ENCODE data around the gene PRDX2.

The PRDX2 gene

GRCh38 chr19:12751635-12752034 is 50.0 kb downstream of the PRDX2 start, which contains the start of gene BEST2:
Gene BEST2 (plus strand): TSS chr19:12751791. CDS start chr19:12752593, 802 bp downstream.
- DNase-seq: no peak

- no peak for DNase-seq
These were observed 50.7 kb downstream of the PRDX2 start for GRCh38 chr19:12750851-12751250.

- DNase-seq: no peak
These were observed 51.6 kb downstream of the PRDX2 start for GRCh38 chr19:12749938-12750521.

DNA sequence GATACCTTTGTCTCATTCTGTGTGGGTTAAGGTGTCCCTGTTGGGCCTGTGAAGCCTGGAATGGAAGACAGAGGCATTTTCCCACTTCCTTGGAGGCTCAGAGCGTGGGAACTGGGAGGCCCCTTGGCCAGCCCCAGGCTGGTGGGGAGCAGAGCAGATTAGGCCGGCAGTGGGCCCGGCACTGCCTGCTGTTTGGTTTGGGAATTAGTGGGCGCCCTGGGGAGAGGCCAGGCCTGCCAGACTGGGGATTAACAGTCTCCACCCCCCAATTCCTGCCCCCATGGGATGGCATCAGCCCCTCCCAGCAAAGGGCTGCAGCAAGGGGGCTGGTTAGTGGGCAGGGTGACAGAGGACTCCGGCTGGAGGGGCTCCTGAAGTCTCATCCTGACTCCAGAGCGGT is 53.1 kb downstream of the PRDX2 start:
- DNase-seq: no peak
